Bronchial epithelial cell (primary cell): Measurements from ENCODE around the gene SLC6A6. TPM values are rescaled to one million over a fixed set of nuclear protein-coding genes. Genes with fewer than 3 reads are reported as not detected.

ENCODE experiments used
- DNase-seq: peaks from one replicate; pipeline ENCODE4 v3.0.0-alpha.2; 2010; ENCODE audit warnings: low read depth
- FAIRE-seq: peaks from 2 replicates; lab custom pipeline; 2011; peaks lifted over from hg19 to GRCh38; lab: Jason Lieb, UNC
- H3K27me3 ChIP-seq: 2 replicates; pipeline ENCODE4 v1.5.1; 2011; ENCODE audit warnings: low read length; ENCODE audit not compliant: control insufficient read depth, insufficient read depth
- H3K36me3 ChIP-seq: 2 replicates; pipeline ENCODE4 v1.5.1; 2011; ENCODE audit warnings: low read length; ENCODE audit not compliant: control insufficient read depth, insufficient read depth
- H3K4me3 ChIP-seq: 2 replicates; pipeline ENCODE4 v1.5.1; 2011; ENCODE audit warnings: mild to moderate bottlenecking, low read depth, low read length, control low read depth
- total RNA-seq: library from RNA; depleted of rRNA; stranded (reverse); fragments of >200 nt; gene quantifications from 2 replicates; pipeline ENCODE4 v1.2.1, GENCODE V29; 2014
- TF ChIP-seq, protein P1 (sequence below): IDR thresholded peaks from 2 replicates; pipeline ENCODE4 v1.5.1; 2011; ENCODE audit warnings: mild to moderate bottlenecking, moderate library complexity, low read length, control low read depth, inconsistent platforms; ENCODE audit not compliant: insufficient read depth, severe bottlenecking

SLC6A6 gene
- total RNA-seq, 1 donor from 2014 or later, result 13.2 TPM

GRCh38 chr3:14518432-14518802 lies 116.0 kb downstream of the SLC6A6 start:
- FAIRE-seq (no peak), DNase-seq (no peak)
- H3K36me3 ChIP-seq, result no peaks in the 10 kb centered on the region
- H3K27me3 ChIP-seq, result peaks cover 5% of the 10 kb centered on the region
- TF ChIP-seq, protein P1, sequence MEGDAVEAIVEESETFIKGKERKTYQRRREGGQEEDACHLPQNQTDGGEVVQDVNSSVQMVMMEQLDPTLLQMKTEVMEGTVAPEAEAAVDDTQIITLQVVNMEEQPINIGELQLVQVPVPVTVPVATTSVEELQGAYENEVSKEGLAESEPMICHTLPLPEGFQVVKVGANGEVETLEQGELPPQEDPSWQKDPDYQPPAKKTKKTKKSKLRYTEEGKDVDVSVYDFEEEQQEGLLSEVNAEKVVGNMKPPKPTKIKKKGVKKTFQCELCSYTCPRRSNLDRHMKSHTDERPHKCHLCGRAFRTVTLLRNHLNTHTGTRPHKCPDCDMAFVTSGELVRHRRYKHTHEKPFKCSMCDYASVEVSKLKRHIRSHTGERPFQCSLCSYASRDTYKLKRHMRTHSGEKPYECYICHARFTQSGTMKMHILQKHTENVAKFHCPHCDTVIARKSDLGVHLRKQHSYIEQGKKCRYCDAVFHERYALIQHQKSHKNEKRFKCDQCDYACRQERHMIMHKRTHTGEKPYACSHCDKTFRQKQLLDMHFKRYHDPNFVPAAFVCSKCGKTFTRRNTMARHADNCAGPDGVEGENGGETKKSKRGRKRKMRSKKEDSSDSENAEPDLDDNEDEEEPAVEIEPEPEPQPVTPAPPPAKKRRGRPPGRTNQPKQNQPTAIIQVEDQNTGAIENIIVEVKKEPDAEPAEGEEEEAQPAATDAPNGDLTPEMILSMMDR, result no peak
- no peak overlapping the region for H3K4me3 ChIP-seq

DNA sequence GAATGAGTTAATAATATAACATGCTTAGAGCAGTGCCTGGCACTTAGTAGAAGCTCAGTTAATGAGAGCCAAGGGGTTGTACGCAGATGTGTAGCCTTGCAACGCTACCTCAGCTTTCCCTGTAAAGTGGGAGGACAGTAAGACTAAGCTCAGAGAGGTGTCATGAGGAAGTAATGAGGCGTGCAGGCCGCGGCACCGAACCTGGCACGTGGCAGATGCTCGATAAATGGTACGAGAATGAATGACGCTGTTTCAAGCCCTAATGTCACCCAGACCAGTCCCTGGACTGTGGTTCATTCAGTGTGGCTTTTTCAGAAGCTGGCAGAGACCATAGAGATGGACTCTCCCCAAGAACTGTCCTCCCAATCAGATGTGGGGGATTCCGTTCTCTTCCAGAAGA lies 116.5 kb downstream of the SLC6A6 start:
- DNase-seq (no peak), FAIRE-seq (no peak)
- H3K27me3 ChIP-seq, result peaks cover 5% of the 10 kb centered on the region
- no peaks in the 10 kb centered on the region for H3K36me3 ChIP-seq
- no peak overlapping the region for H3K4me3 ChIP-seq
- TF ChIP-seq, protein P1, result no peak

- DNase-seq (no peak), FAIRE-seq (no peak)
- H3K27me3 ChIP-seq, result peaks cover 5% of the 10 kb centered on the region
These were observed 117.0 kb downstream of the SLC6A6 start for GRCh38 chr3:14519406-14519805.

GRCh38 chr3:14520149-14520548 lies 117.7 kb downstream of the SLC6A6 start:
- H3K4me3 ChIP-seq, result no peak overlapping the region
- H3K27me3 ChIP-seq, result peaks cover 5% of the 10 kb centered on the region
- TF ChIP-seq, protein P1, result no peak
- no peak for DNase-seq
- no peaks in the 10 kb centered on the region for H3K36me3 ChIP-seq
- FAIRE-seq, result no peak

More at GRCh38 chr3:14519406-14519805, 117.0 kb downstream of the SLC6A6 start:
- TF ChIP-seq, protein P1, result no peak
- Histone ChIP-seq H3K36me3 (no peaks in the 10 kb centered on the region), H3K4me3 (no peak overlapping the region)

GRCh38 chr3:14520967-14521366 lies 118.6 kb downstream of the SLC6A6 start:
- TF ChIP-seq, protein P1, result no peak
- no peak for DNase-seq
- Histone ChIP-seq H3K4me3 (no peak overlapping the region), H3K27me3 (peaks cover 5% of the 10 kb centered on the region), H3K36me3 (no peaks in the 10 kb centered on the region)
- FAIRE-seq, result no peak

DNA sequence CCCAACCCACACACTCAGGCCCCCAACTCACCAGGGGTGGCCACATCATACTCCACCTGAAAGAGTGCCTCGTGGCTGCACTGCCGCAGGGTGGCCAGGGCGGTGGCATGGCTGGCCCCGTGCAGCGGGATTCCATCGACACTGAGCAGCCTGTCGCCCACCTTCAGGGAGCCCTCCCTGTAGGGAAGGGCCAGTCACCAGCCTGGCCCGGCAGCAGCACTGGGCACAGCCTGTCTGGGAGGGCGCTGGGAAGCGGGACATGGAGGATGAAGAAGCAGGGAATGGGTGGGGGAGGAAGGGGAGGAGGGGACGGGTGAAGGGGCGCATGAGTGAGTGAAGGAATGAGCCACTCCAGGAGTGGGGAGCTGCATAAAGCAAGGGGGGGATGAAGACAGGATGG lies 119.2 kb downstream of the SLC6A6 start:
- DNase-seq, result no peak
- peaks cover 5% of the 10 kb centered on the region for H3K27me3 ChIP-seq
- H3K36me3 ChIP-seq, result no peaks in the 10 kb centered on the region
- H3K4me3 ChIP-seq, result no peak overlapping the region
- TF ChIP-seq, protein P1, result no peak
- no peak for FAIRE-seq
